Measurements from ENCODE around the gene CHST9. TPM values are rescaled to one million over a fixed set of nuclear protein-coding genes. Genes with fewer than 3 reads are reported as not detected.

Gene CHST9
- total and polyA plus RNA-seq, 8 donors: 3.9 to 17.2 (median 7.8) TPM

- H3K27me3 ChIP-seq: no peaks in the 10 kb centered on the region
- intact Hi-C loops (cut with DNase I): no loop called here
- WGBS, 2 donors: 79 to 87% methylated on average over 2 of the region's 2 CpGs
- H3K27ac ChIP-seq: no peak overlapping the region
- FAIRE-seq (no peak), ATAC-seq (no peak), DNase-seq (no peak)
- H3K36me3 ChIP-seq: no peaks in the 10 kb centered on the region
- H3K4me3 ChIP-seq: no peak overlapping the region
- no peak for TF ChIP-seq CTCF (IDR thresholded peaks at IDR 0.05)
- no peaks in the 10 kb centered on the region for H3K9me3 ChIP-seq
- no peaks in the 10 kb centered on the region for H3K4me1 ChIP-seq
These were observed 192.2 kb downstream of the CHST9 start for GRCh38 chr18:26992926-26993325.

- Histone ChIP-seq H3K9me3 (no peaks in the 10 kb centered on the region), H3K27ac (no peak overlapping the region), H3K4me3 (no peak overlapping the region), H3K27me3 (no peaks in the 10 kb centered on the region), H3K4me1 (no peaks in the 10 kb centered on the region), H3K36me3 (no peaks in the 10 kb centered on the region)
- DNase-seq (no peak), FAIRE-seq (no peak), ATAC-seq (no peak)
- intact Hi-C loops (cut with DNase I): no loop called here
- no peak for TF ChIP-seq CTCF (IDR thresholded peaks at IDR 0.05)
These were observed 195.3 kb downstream of the CHST9 start for GRCh38 chr18:26989842-26990241.

- H3K4me3 ChIP-seq: no peak overlapping the region
- ATAC-seq: no peak
- no peak for DNase-seq
- H3K4me1 ChIP-seq: no peaks in the 10 kb centered on the region
- no peak overlapping the region for H3K27ac ChIP-seq
- no peak for TF ChIP-seq CTCF (IDR thresholded peaks at IDR 0.05)
- intact Hi-C loops (cut with DNase I): no loop called here
- H3K36me3 ChIP-seq: no peaks in the 10 kb centered on the region
- no peaks in the 10 kb centered on the region for H3K27me3 ChIP-seq
- no peaks in the 10 kb centered on the region for H3K9me3 ChIP-seq
- WGBS, 2 donors: 55 to 66% methylated on average over 6 of the region's 6 CpGs
- no peak for FAIRE-seq
These were observed 203.6 kb downstream of the CHST9 start for GRCh38 chr18:26981360-26982082.

GRCh38 chr18:26978812-26979341 lies 206.2 kb downstream of the CHST9 start:
- ATAC-seq (no peak), FAIRE-seq (no peak), DNase-seq (no peak)
- intact Hi-C loops (cut with DNase I): no loop called here
- Histone ChIP-seq H3K9me3 (no peaks in the 10 kb centered on the region), H3K36me3 (no peaks in the 10 kb centered on the region), H3K4me3 (no peak overlapping the region), H3K4me1 (no peaks in the 10 kb centered on the region), H3K27me3 (no peaks in the 10 kb centered on the region), H3K27ac (no peak overlapping the region)
- 64 to 79% methylated on average over 4 of the region's 4 CpGs for WGBS, 2 donors
- TF ChIP-seq CTCF (IDR thresholded peaks at IDR 0.05): no peak

GRCh38 chr18:26977781-26978180 lies 207.3 kb downstream of the CHST9 start:
- no peak overlapping the region for H3K27ac ChIP-seq
- FAIRE-seq (no peak), DNase-seq (no peak), ATAC-seq (no peak)
- 87 to 93% methylated on average over 1 of the region's 1 CpG for WGBS, 2 donors
- no peaks in the 10 kb centered on the region for H3K4me1 ChIP-seq
- H3K27me3 ChIP-seq: no peaks in the 10 kb centered on the region
- intact Hi-C loops (cut with DNase I): no loop called here
- no peaks in the 10 kb centered on the region for H3K9me3 ChIP-seq
- H3K4me3 ChIP-seq: no peak overlapping the region
- H3K36me3 ChIP-seq: no peaks in the 10 kb centered on the region
- no peak for TF ChIP-seq CTCF (IDR thresholded peaks at IDR 0.05)

Measured in pancreas (tissue), 10 donors.